ENCODE data around the gene CHD5. TPM values are rescaled to one million over a fixed set of nuclear protein-coding genes. Genes with fewer than 3 reads are reported as not detected.

Gene CHD5
- polyA plus RNA-seq, 3 donors, result 0.22 to 0.54 (median 0.37) TPM

DNA sequence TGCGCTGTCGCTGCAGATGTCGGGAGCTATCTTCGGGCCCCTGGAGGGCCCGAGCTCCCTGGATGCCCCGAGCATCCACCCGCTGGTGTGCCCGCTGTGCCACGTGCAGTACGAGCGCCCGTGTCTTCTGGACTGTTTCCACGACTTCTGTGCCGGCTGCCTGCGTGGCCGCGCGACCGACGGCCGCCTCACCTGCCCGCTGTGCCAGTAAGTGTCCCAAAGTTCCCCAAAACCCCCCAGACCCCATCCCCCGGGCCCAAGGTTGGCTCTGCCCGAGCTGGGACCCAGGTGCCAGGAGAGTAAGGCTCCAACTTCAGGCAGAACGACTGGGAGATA, 26.4 kb upstream of the CHD5 start:
- DNase-seq (ENCODE audit: extremely low read depth in 1 of 11, low read depth in 9 of 11, low spot score in 4 of 11), result no peak

- DNase-seq (ENCODE audit: extremely low read depth in 1 of 11, low read depth in 9 of 11, low spot score in 4 of 11), result peak in 6 of 11 donors; percentile 51 to 82 (median 72)
Observed at GRCh38 chr1:6205849-6206519, 25.9 kb upstream of the CHD5 start, which contains the start of gene RNF207. Gene RNF207 (plus strand): TSS chr1:6206119. CDS start chr1:6206536, 417 bp downstream.

DNA sequence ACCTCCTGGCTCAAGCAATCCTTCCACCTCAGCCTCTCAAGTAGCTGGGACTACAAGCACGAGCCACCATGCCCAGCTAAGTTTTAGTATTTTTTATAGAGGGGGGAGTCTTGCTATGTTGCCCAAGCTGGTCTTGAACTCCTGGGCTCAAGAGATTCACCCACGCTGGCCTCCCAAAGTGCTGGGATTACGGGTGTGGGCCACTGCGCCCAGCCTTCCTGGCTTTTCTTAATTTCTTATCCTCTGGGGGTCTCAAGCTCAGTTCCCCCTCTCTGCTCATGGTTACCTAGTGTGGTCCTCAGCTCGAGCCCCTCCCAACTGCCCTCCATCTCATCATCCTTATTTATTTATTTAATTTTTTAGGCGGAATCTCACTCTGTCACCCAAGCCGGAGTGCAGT, 22.1 kb upstream of the CHD5 start:
- no peak for DNase-seq (ENCODE audit: extremely low read depth in 1 of 11, low read depth in 9 of 11, low spot score in 4 of 11)

- DNase-seq (ENCODE audit: extremely low read depth in 1 of 11, low read depth in 9 of 11, low spot score in 4 of 11), result no peak
Observed at GRCh38 chr1:6200188-6200809, 20.2 kb upstream of the CHD5 start.

- peak; percentile 92 to 100 (median 98) for DNase-seq (ENCODE audit: extremely low read depth in 1 of 11, low read depth in 9 of 11, low spot score in 4 of 11)
Observed at GRCh38 chr1:6199298-6200187, 19.4 kb upstream of the CHD5 start, which contains the start of gene RPL22. Gene RPL22 (minus strand): TSS chr1:6199595. CDS start chr1:6199573, 22 bp downstream.

DNA sequence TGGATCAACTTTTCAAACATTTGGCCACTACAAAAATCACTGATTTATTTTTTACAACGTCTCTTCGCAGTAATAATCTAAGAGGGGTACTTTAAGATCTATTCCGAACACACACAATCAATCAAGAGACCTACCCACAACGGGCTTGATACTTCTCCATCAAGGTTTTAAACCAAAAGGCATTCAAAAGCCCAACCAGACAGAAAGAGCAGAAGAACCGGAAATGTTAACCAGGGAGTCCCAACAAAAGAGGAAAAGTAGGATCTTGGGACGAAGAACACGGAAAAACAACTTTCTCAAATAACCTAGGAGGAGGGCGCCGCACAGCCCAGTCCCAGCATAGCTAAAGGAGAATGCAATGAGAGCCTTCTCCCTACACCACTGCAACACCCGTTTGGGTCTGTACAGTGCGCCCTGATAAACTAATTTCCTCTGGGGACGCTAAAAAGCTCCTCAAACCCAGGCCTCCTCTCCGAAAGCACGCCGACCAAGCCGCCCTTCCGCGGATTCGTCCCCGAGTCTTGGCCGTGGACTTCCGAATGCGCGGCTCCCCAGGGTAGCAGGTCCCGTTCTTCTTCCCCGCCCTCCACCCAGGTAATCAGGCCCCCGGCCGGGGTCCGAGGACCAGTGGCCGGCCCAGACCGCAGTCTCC, 18.7 kb upstream of the CHD5 start:
- DNase-seq (ENCODE audit: extremely low read depth in 1 of 11, low read depth in 9 of 11, low spot score in 4 of 11), result no peak

DNA sequence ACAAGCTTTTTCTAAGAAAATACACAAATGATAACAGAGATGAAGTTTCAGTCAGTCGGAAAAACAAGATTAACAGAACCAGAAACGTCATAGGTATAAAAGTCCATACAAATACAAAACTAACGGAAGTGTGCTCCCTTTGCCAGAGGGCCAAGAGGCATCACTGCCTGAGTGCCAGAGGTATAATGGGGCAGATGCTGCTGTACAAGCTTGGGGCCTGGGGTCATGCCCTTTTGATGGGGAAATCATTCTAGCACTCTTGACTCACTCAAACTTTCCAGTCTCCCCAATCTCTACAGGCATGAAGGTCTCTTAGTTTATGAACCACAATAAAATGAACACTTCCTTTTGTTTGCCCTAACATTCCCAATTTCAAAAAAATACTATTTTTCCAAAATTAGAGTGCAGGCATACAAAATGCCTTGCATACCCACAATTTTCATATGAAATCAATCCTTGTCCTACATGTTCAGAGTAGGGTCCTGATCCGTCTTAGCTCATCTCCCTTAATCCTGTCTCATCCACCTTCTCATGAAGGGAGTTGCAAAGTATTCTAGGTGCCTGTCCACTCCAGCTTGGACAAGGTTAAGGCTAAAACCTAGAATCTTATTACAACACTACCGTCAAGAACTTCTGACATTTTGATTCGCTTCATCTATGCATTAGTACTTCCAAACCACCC, 17.8 kb upstream of the CHD5 start:
- no peak for DNase-seq (ENCODE audit: extremely low read depth in 1 of 11, low read depth in 9 of 11, low spot score in 4 of 11)

GRCh38 chr1:6191968-6192367, 11.8 kb upstream of the CHD5 start:
- DNase-seq (ENCODE audit: extremely low read depth in 1 of 11, low read depth in 9 of 11, low spot score in 4 of 11), result no peak

- no peak for DNase-seq (ENCODE audit: extremely low read depth in 1 of 11, low read depth in 9 of 11, low spot score in 4 of 11)
Observed at GRCh38 chr1:6188466-6188865, 8.3 kb upstream of the CHD5 start.

DNA sequence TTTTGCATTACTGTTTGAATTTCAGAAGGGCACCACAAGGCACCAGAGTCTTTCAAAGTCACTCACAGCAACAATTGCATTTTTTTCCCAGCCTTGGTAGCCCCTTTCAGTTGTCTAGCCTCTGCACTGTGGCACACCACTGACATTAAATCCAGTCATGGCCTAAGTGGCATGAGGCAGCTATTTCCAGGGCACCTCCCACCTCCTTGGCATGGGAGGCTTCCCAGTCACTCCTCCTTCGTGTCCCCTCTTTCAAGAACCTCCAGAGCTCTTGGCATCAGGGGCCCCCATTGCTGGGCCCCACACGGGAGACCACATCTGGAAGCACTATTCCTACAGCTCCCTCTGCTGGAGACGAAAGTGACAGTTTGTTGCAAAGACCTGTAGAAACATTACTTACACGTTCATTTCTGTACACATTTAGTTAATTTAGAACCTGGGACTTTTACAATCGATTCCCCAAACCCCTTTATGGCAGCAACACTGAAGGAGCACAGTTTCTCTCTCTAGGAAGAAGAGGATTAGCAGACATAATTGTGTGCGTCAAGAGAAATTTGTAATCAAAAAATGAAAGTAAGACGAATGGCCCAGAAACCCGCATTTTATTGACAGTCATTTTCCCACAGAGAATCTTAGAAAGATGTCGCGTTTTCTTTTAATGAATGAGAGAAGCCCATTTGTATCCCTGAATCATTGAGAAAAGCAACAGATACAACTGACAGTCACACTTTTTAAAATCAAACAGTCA, 5.7 kb upstream of the CHD5 start:
- no peak for DNase-seq (ENCODE audit: extremely low read depth in 1 of 11, low read depth in 9 of 11, low spot score in 4 of 11)

DNA sequence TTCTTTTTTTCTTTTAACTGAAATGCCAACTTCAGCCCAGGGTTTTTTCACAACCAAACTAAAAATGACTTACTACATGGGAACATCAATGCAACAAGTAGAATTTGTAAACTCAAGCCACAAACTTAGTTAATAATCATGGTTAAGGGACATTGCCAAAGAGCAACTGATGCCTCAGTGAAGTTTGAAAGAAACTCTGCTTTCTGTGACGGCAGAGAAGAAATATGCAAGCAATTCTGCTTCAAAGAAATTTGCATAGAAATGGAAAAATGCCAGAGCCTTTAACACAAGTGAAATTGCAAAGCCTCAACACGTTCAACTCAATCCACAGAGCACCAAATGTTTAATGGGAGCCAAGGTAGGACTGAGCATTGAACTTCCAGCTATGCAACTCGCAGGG, 5.0 kb upstream of the CHD5 start:
- no peak for DNase-seq (ENCODE audit: extremely low read depth in 1 of 11, low read depth in 9 of 11, low spot score in 4 of 11)

DNA sequence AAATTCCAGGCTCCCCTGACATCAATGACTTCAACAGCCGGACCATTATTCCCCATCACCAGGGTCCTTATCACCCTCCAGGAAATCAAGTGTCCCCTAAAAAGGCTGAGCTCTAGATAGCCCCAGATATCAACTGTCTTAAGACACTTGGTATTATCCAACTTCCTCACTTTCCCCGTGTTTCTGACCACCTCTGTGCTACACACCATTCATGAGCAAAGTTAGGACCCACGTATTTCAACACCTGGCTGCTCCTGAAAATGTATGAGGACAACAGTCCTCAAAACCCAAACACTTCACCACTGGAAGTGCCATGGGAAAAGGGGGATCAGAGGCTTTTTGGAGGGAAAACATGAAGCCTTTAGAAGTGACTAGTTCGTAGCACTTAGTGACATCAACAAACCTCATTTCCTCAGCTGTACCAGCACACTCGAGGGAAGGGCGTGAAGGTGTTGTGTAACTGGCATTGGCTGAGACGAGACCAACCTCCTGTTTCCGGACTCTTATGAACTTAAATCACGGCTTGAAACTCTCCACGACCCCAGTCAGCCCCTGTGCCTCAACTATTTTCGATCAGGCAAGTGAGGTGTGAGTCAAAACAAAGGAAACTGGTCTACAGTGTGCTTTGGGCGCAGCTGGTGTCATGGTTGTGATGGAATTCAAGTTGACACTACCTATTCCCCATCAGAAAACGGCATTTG, 4.1 kb upstream of the CHD5 start:
- DNase-seq (ENCODE audit: extremely low read depth in 1 of 11, low read depth in 9 of 11, low spot score in 4 of 11), result no peak

DNA sequence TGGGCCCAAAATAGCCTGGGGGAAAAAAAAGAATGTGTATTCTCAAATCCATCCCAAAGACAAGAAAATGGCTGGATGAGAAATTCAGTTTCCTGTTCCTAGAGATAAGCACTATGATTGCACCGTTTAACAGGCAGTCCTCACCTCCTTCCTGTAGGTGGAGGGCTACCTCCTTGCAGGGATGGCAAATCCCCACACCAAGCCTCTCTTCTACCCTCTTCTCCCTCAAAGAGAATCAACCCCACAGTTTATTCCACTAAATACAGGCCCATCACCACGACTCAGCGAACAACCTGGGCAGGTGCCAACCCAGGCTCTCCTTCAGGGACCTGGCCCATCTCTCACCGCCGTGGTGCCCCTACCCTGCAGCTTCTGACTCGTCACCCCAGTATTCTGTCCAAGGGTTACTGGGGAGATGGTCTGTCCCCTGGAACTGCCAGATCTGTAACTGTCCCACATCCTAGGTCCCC, 3.4 kb upstream of the CHD5 start:
- no peak for DNase-seq (ENCODE audit: extremely low read depth in 1 of 11, low read depth in 9 of 11, low spot score in 4 of 11)

DNA sequence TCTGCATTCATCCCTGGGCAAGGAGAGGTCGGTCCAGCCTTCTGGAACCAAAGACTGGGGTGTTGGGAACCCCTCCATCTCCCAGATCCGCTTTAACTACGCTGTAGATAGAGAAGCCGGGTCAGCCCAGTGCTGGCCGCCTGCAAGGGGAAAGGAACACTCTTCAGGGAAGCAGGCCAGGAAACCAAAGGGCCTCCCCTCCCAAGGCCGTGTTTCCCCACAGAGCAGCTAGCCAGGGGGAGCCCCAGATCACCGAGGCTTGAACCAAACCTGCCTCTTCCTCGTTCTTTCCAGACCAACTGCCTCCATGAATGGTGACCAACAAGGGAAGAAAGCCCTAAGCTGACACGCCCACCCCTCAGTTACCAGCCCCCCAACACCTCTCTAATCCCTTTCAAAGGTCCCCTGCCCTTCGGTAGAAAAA, 1.2 kb upstream of the CHD5 start:
- DNase-seq (ENCODE audit: extremely low read depth in 1 of 11, low read depth in 9 of 11, low spot score in 4 of 11), result no peak

DNA sequence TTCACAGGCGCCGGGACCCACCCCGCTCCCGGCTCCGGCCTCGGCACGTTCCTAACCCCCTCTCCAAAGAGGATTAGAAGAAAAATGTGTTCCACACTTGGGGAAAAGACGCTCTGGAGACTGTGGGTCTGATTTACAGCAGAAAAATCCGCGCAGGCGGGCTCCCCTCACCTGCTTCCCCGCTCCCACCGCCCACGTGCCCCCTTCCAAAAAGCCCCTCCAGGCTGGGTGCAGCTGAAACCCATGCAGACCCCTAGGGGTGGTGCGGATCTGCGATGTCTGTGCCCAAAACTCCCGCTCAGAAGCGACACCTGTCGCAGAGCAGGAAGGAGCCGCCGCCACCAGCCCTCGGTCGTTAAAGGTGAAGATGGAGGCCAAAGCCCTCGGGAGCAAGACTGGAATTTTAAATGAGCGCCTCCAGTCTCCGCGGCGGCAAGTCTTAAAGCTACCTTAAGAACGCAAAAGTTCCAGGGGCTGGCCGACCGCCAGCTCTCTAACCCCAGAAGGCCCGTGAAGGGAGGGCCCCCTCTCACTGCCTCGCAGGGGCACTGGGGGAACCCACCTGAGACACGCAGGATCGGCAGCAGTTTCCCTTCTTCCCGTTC, 688 bp upstream of the CHD5 start:
- no peak for DNase-seq (ENCODE audit: extremely low read depth in 1 of 11, low read depth in 9 of 11, low spot score in 4 of 11)

- no peak for DNase-seq (ENCODE audit: extremely low read depth in 1 of 11, low read depth in 9 of 11, low spot score in 4 of 11)
Observed at GRCh38 chr1:6179564-6180175, 451 bp downstream of the CHD5 start.
